GM19467 (cell line): ENCODE data around the gene MEIOB.
"Not testable (repeated sequence)": the region's sequence is repeated elsewhere in the genome, so short reads cannot be mapped to it uniquely, and the experiment has no call there.

Experiments
- ATAC-seq: cut with Tn5 transposase; IDR thresholded peaks from one replicate; pipeline ENCODE4 v1.9.1; 2021; ENCODE audit warnings: mild to moderate bottlenecking, moderate library complexity; ENCODE audit not compliant: unreplicated experiment

Gene MEIOB

DNA sequence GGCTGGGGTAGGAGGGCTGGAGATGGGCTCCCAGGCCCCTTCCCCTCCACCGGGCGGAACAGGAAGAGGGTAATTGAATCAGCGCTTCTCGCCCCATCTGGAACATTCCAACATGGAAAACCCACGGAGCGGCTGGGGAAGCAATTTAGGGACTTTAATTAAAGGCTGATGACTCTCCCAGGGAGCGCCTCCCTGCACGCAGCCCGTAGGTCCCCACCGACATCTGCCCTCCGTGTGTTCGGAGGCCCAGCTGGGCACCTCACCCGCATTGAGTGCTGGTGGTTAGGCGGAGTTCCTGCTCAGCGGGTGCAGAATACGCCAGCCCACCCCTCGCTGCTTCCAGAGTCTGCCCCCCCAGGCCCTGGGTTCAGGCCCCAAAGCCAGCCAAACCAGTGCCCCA, 36.2 kb upstream of the MEIOB start:
- no peak for ATAC-seq

DNA sequence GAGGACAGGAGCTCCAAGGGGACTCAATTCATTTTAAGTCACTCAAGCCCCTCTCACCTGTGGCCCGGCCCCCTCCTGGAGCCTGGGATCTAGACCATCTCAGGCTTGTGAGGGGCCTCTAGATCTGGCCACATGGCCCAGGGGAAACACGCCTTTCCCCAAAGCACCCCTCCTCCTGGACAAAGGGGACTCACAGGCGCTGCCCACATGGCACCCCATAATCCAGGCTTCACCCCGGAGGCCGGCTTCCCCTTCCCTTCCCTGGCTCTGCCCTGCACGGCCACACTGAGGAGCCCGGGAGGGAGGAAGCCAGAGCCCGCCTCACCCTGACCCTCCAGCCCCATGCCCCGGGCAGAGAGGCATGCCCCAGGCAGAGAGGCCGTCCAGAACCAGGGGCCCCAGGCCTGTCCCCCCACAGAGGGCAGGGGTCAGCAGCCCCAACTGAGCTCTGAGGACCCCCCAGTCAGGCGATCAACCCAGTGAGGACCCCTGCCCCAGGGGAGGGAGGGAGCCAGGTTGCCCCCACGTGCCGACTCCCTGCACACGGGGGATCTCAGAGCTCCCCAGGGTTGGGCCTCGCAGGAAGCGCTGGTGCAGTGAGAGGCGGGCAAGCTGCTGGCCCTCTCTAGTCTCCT, 35.4 kb upstream of the MEIOB start:
- no peak for ATAC-seq

DNA sequence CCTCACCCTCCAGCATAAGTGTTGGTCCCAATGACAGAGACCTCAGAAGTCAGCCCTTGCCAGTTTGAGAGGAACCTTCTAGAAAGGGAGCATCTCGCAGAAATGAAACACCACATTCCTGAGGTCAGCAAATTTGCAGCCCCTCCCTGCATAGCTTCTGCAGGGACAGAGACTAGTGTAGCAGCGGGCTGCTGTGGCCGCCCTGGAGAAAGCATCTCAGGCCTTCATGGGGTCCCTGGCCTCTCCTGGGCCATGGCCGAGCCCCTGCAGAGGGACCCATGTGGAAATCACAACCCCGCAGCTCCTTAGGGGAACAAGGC, 34.8 kb upstream of the MEIOB start:
- no peak for ATAC-seq

DNA sequence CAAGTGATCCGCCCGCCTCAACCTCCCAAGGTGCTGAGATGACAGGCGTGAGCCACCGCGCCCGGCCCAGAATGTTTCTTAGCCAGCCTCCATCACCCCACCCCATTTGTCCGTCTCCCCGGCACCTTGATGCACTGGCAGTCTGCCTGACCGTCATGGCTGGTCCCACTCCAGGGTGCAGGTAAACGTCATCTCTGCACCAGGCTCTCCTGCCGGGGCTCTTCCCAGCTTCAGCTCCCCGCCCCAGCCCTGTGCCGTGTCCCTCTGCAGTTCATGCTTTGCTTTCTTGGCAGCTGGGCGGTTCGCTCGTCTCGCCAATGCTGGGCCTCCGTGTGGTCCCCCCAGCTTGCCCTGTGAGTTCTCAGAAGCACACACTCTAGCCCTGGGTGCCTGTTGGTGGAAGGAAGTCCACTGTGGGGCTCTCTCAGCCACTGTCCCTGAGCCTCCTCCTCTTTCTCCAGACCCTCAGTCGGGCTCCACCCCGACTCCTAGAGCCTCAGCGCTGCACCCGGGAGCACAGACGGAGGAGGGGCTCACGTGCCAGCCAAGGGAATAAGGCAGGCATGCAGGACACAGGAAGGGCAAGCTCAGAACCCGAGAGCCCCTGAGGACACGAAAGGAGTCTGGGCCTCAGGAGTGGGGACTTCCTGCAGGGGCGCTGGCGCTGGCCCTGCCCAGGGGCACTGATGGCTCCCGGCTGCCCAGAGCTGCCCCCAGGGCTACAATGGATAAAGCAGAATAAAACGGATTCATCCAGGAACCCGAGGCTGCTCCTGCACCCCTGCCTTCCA, 34.3 kb upstream of the MEIOB start:
- ATAC-seq = no peak

DNA sequence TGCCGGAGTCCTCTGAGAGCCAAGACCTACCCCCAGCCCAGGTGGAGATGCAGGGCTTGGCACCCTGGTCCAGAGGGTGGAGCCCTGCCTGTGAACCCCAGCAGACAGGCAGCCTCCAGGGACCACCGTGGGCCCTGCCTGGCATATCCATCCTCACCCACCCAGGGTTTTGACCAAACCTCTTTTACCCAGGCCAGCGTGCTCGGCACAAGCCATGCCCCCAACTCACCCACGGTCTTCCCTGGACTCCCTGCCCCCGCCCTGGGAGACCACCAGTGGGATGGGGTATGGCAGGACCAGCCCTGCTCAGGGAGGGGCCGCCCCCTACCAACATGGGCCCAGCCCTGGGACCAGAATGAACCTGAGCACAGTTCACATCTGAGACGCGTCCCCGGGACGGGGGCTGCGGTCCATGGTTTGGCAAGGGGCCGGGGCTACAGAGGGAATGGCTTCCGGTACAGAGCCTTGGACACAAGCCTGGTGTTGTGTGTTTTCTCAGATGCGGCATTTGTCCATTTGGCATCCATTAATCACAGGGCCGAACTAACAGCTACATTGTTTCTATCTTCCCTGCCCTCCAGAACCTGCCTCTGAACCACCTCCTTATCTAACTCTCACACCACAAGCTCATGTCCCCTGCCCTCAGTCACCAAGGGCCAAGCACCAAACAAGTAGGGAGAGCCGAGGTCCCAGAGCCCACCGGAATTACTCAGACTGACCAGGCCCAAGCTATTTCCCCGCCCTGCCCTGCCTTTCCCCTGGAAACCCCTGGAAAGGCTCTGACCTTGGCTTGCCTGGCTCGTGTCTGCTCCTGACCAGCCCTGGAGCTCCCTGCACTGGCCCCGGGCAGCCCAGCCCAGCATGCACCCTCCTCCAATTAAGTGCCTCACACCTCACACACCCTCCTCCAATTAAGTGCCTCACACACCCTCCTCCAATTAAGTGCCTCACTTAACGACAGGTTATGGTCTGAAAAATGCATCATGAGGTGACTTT, 32.2 kb upstream of the MEIOB start:
- ATAC-seq = no peak

DNA sequence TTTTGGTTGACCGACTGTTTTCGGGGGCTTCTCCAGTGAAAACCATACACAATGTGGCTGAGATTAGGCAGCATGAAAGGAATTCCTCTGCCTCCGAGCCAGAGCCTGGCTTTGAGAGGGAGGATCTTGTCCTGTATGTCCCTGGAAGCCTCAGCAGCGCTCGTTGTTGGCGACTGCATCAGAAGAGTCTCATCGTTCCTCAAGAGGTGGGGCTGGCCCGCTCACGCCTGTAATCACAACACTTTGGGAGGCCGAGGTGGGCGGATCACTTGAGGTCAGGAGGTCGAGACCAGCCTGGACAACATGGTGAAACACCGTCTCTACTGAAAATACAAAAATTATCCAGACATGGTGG, 31.2 kb upstream of the MEIOB start:
- no peak for ATAC-seq

DNA sequence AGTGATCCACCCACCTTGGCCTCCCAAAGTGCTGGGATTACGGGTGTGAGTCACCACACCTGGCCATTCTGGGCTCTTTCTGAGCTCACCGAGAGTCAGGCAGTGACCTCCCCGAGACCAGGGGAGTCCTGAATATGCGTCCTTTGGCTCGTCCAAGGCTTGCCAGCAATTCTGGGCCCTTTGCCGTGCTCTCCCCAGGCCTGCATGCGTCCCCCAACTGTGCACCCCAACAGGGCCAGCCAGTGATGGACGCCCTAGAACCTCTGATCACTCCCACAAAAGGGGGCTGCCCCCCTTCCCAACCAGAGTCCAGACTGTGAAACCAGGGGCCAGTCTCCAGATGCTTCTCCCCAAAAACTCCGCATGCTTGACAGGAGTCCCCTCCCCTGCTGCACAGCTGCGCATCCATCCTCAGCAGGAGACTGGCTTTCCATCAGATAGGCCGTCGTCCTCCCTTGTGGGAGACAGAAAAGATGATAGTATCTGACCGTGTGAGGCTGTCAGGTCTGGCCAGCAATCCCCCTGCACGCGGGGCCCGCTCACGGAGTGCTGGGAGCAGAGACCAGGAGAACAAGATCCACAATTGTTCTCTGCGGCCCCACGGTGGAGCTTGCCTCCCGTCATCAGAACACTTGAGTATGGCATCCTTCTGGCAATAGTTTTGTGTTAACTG, 30.7 kb upstream of the MEIOB start:
- no peak for ATAC-seq

DNA sequence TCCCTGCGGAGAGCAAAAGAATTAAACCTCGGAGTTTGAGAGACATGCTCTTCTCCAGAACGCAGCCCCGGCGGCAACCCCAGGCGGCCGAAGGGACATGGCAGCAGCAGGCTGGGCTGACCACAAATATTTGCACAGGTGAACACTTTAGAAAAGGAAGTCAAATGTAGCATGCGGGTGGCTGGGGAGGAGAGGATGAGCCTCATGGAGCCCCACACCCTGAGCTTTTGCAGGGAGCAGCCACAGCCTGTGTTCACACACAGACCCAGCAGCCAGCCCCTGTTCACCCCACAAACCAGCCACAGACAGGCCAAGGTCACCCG, 28.4 kb upstream of the MEIOB start:
- ATAC-seq = no peak

DNA sequence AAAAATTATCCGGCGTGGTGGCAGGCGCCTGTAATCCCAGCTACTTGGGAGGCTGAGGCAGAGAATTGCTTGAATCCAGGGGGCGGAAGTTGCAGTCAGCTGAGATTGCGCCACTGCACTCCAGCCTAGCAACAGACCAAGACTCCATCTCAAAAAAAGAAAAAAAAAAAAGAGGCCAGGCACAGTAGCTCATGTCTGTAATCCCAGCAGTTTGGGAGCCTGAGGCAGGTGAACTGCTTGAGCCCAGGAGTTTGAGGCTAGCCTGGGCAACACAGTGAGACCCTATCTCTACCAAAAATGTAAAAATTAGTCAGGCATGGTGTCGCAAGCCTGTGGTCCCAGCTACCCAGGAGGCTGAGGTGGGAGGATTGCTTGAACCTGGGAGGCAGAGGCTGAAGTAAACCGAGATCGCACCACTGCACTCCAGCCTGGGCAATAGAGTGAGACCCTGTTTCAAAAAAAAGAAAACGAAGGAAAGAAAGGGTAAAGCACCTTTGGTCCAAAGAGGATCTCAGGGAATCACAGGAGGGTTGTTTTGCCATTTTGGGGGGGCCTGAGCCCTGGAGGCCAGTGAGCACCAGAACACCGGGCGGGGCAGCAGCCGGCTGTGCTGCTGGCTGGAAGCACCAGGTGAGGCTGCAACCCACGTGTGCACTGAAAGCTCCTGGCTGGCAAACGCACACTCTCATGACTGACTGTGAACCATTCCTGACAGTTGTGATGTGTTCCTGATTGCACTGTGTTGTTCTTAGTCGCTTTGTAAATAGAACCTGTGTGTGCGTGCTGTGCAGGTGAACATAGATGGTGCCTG, 27.9 kb upstream of the MEIOB start:
- ATAC-seq = no peak

DNA sequence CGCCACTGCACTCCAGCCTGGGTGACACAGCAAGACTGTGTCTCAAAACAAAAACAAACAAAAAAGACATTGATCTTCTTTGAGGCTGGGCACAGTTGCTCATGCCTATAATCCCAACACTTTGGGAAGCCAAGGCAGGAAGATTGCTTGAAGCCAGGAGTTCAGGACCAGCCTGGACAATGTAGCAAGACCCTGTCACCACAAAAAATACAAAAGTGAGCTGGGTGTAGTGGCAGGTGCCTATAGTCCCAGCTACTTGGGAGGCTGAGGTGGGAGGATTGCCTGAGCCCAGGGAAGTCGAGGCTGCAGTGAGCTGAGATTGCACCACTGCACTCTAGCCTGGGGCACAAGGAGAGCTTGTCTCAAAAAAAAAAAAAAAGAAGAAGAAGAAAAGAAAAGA, 25.7 kb upstream of the MEIOB start:
- not testable (repeated sequence) for ATAC-seq

DNA sequence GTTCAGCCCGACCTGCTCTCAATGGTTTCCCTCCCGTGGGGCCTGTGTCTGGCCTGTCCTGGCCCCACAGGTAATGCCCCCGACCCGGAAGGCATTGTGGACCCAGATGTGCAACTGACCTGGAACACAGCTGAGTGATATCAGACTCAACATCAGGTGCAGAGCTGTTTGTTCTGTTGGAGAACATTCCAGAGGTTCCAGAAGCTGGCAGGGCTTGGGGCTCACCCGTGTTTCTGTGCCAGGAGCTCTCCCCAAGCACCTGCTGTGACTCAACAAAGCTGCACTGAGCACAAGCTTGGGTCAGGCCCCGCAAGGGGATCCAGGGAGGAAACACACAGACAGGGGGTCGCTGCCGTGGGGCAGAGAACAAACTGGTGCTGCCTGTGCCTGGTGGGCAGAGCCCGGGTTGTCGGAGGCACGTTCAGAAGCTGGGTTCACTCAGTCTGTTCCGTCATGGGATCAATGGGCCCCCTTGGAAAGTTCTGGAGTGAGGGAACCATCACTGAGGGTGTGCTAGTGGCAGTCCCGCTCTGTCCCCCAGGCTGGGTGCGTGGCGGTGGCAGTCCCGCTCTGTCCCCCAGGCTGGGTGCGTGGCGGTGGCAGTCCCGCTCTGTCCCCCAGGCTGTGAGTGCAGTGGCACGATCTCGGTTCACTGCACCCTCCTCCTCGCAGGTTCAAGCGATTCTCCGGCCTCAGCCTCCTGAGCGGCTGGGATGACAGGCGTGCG, 24.1 kb upstream of the MEIOB start:
- ATAC-seq = no peak

DNA sequence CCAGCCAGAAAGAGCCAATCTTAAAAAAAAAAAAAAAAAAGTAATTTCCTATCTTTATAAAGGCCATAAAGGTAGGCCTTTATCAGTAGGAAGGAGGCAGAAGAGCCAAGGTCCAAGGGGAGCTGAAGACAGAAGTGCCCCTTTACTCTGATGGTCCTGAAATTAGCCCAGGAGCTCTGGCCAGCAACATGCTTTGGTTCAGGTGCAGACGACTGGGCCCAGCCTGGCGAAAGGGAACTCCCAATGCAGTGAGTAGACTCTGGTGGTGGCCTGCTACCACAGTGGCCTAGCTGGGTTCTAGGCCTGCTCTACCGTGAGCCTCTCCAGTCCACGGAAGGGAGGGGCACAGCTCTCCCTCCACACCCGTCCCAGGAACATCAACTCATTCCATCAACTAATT, 23.1 kb upstream of the MEIOB start:
- no peak for ATAC-seq

DNA sequence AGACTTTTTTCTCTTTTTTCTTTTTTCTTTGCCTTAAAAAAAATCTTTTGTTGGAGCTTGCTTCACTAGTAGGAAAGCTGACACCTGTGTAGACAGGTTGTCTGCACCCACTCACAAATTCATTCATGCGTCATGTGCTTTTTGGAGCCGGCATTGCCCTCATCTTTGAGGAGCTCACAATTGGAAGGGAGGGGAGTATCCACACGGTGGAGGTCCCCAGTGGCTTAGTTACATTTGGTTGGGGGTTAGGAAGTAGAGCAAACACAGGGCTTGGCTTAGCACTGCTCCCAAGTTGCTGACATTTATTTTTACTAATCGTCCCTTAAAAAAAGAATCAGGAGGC, 18.7 kb upstream of the MEIOB start:
- no peak for ATAC-seq

DNA sequence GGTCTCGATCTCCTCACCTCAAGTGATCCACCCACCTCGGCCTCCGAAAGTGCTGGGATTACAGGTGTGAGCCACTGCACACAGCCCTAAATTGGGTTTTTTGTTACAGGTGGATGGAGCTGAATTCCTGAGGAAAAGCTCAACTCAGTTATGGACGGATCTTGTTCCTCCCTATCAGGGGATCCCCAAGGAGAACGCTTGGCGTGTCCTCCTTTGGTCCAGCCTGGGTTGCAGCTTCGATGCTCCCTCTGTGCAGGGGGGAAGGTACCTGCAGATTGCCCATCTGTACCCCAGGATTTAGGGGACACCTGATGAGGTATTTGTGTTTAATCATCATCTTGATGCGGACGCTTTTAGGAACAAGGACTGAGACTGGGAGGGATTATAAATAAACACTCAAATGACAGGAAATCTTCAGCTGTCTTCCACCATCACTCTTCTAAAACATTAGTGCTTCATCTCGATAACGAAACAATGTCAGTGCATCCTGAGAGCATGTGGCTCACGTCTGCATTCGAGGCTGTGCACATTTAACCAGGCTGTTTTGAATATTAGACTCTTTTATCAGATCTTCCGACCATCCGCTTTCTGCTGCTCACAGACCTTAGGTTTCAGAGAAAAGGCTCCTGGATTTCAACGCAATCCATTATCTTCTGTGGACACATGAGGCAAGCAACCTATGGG, 18.2 kb upstream of the MEIOB start:
- no peak for ATAC-seq

DNA sequence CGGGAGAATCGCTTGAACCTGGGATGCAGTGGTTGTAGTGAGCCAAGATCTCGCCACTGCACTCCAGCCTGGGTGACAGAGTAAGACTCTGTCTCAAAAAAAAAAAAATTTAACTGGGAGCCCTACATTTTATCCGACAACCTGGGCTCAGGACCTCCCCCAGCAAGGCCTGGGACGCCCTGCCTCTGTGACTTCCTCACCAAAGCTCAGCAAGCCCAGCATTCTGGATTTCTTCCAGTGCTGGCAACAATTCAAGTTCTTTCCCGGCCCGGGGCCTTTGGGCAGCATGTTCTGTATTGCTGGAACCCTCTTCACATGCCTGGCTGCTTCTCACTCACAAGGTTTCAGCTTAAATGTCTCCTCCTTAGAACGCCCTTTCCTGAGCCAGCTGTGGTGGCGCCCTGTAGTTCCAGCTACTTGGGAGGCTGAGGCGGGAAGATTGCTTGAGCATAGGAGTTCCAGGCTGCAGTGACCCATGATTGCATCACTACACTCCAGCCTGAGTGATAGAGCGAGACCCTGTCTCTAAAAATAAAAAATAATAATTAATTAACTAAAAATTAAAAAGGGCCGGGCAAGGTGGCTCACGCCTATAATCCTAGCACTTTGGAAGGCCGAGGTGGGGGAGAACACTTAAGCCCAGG, 15.9 kb upstream of the MEIOB start:
- ATAC-seq = no peak

DNA sequence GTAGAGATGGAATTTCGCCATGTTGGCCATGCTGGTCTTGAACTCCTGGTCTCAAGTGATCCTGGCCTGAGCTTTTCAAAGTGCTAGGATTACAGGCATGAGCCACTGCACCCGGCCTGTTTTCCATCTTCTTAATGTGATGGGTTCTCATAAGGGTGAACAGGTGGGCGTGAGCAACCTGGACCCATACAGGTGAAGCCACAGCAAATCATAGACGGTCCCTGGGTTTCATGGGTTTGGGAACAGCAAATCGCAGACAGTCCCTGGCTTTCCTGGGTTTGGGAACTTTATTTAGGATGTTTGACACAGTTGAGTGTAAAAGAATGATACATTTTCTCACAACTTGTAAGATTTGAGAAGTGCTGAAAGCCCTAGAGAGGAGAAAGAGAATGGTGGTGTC, 12.9 kb upstream of the MEIOB start:
- ATAC-seq = no peak

DNA sequence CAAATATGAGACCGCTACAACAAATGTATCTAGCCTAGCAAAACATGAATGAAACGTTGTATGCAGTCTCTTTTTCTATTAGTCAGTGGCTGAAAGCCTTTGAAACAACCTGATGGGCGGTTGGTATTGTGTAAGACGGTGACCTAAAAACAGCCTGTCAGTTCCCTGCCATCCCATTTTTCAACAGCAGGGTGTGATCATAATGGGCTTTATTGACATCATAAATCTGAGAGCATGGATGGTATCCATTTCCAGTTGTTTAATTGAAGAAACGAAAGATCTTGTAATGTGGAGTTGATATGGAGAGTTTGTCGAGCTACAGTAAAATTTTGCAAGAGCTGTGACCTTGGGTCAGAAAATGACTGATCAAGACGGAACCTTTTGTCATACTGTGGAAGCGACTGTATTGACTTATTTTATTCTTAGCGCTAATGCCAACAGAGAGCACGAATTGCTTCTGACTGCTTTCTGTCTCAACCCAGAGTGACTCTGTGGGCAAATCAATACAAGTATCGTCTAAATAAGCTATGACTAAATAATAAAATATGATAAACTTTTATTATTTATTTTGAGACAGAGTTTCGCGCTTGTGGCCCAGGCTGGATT, 12.3 kb upstream of the MEIOB start:
- ATAC-seq = no peak

DNA sequence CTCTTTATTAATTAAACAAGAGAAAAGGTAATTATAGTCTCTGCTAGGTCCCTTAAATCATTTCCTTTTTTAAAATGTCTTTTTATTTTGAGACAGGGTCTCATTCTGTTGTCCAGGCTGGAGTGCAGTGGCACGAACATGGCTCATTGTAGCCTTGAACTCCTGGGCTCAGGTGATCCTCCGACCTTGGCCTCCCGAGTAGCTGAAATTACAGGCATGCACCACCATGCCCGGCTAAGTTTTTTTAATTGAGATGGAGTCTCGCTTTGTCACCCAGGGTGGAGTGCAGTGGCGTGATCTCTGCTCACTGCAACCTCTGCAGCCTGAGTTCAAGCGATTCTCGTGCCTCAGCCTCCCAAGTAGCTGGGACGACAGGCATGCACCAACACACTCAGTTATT, 9.2 kb upstream of the MEIOB start:
- ATAC-seq = not testable (repeated sequence)

DNA sequence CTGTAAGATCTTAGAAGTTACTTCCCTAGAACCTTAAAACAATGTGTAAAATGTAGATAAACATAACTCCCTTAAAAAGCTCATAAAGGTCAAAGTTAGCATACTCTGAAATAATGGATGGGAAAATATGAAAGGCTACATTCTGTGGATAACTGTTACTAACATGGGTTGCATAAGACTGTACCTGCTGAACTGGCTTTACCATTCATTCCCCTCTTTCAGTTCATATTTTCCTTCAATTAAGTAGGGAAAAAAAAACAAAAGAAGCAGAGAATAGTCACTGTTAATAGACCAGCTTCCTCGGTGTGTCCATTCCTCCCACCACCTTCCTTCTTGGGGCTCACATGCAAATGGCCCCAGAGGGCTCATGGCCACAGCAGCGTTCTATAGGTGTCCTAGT, 7.5 kb upstream of the MEIOB start:
- no peak for ATAC-seq
